Osteoblast (primary cell): ENCODE results near the gene NBPF20. TPM values are rescaled to one million over a fixed set of nuclear protein-coding genes. Genes with fewer than 3 reads are reported as not detected.
A peak's percentile ranks its signal among the peaks of the same experiment; 100 is the strongest.
"Not testable (repeated sequence)": the region's sequence is repeated elsewhere in the genome, so short reads cannot be mapped to it uniquely, and the experiment has no call there.

Source experiments
- DNase-seq: peaks from one replicate; pipeline ENCODE4 v3.0.0; 2011; ENCODE audit warnings: low spot score, mixed read lengths; ENCODE audit not compliant: insufficient read length; ENCODE audit errors: missing footprints
- H2AFZ ChIP-seq: 2 replicates; pipeline ENCODE4 v1.6.0; 2011; ENCODE audit warnings: mild to moderate bottlenecking, low read length
- H3K27ac ChIP-seq: 2 replicates; pipeline ENCODE4 v1.5.1; 2011; ENCODE audit warnings: mild to moderate bottlenecking, low read depth, low read length, moderate library complexity
- H3K27me3 ChIP-seq: 2 replicates; pipeline ENCODE4 v1.6.0; 2012; ENCODE audit warnings: mild to moderate bottlenecking, control low read depth, inconsistent platforms, low read length, moderate library complexity; ENCODE audit not compliant: insufficient read depth
- H3K36me3 ChIP-seq: 2 replicates; pipeline ENCODE4 v1.5.1; 2011; ENCODE audit warnings: mild to moderate bottlenecking, low read length, control low read depth, moderate library complexity; ENCODE audit not compliant: insufficient read depth
- H3K4me1 ChIP-seq: 2 replicates; pipeline ENCODE4 v1.5.1; 2011; ENCODE audit warnings: mild to moderate bottlenecking, low read length, control low read depth, moderate library complexity; ENCODE audit not compliant: insufficient read depth
- H3K4me2 ChIP-seq: 2 replicates; pipeline ENCODE4 v1.6.0; 2011; ENCODE audit warnings: mild to moderate bottlenecking, low read length; ENCODE audit not compliant: insufficient read depth
- H3K4me3 ChIP-seq: fragments of 200-600 bp; sonication (generic); 3 replicates; pipeline ENCODE4 v1.5.1; 2012; ENCODE audit warnings: mild to moderate bottlenecking, low read length, inconsistent platforms; ENCODE audit not compliant: insufficient read depth
- H3K79me2 ChIP-seq: 2 replicates; pipeline ENCODE4 v1.6.0; 2012; ENCODE audit warnings: mild to moderate bottlenecking, low read length, control low read depth, inconsistent platforms; ENCODE audit not compliant: insufficient read depth
- H3K9me3 ChIP-seq: 2 replicates; pipeline ENCODE4 v1.5.1; 2011; ENCODE audit warnings: low read depth, low read length, control low read depth
- H4K20me1 ChIP-seq: 2 replicates; pipeline ENCODE4 v1.6.0; 2012; ENCODE audit warnings: mild to moderate bottlenecking, low read length, control low read depth; ENCODE audit not compliant: insufficient read depth
- total RNA-seq: library from RNA; depleted of rRNA; stranded (reverse); fragments of >200 nt; gene quantifications from 2 replicates; pipeline ENCODE4 v1.2.3, GENCODE V29; 2012

The NBPF20 gene
- total RNA-seq, 1 donor, result 1.4 TPM

GRCh38 chr1:145431363-145432256, 6.2 kb upstream of the NBPF20 start:
- not testable (repeated sequence) for H3K36me3 ChIP-seq, H4K20me1 ChIP-seq, H3K27ac ChIP-seq, DNase-seq, H3K9me3 ChIP-seq, H3K4me1 ChIP-seq, H2AFZ ChIP-seq, H3K79me2 ChIP-seq, H3K4me2 ChIP-seq, H3K4me3 ChIP-seq
- H3K27me3 ChIP-seq, result peaks cover 29% of the 10 kb centered on the region

GRCh38 chr1:145430830-145431229, 5.4 kb upstream of the NBPF20 start:
- not testable (repeated sequence) for H2AFZ ChIP-seq, H3K4me3 ChIP-seq, H3K4me2 ChIP-seq, DNase-seq, H3K36me3 ChIP-seq, H4K20me1 ChIP-seq, H3K9me3 ChIP-seq, H3K79me2 ChIP-seq, H3K4me1 ChIP-seq, H3K27ac ChIP-seq
- H3K27me3 ChIP-seq, result peaks cover 29% of the 10 kb centered on the region

GRCh38 chr1:145429329-145429728, 3.9 kb upstream of the NBPF20 start:
- peak; percentile 1 for DNase-seq
- H4K20me1 ChIP-seq, H3K4me3 ChIP-seq, H3K4me2 ChIP-seq, H2AFZ ChIP-seq, H3K9me3 ChIP-seq, H3K27ac ChIP-seq, H3K36me3 ChIP-seq, H3K79me2 ChIP-seq, H3K4me1 ChIP-seq: not testable (repeated sequence)
- peaks cover 29% of the 10 kb centered on the region for H3K27me3 ChIP-seq

GRCh38 chr1:145424612-145425435, 579 bp downstream of the NBPF20 start:
- not testable (repeated sequence) for H3K27ac ChIP-seq

GRCh38 chr1:145415149-145415548, 10.3 kb downstream of the NBPF20 start:
- not testable (repeated sequence) for DNase-seq, H3K27ac ChIP-seq, H3K9me3 ChIP-seq, H3K4me1 ChIP-seq, H3K4me3 ChIP-seq, H3K27me3 ChIP-seq, H3K36me3 ChIP-seq, H3K4me2 ChIP-seq, H2AFZ ChIP-seq, H4K20me1 ChIP-seq, H3K79me2 ChIP-seq

More at GRCh38 chr1:145424612-145425435, 579 bp downstream of the NBPF20 start:
- peak overlapping the region; percentile 81 for H3K4me2 ChIP-seq
- not testable (repeated sequence) for H3K79me2 ChIP-seq, H4K20me1 ChIP-seq, H3K36me3 ChIP-seq, H3K4me1 ChIP-seq, H3K9me3 ChIP-seq
- peaks cover 23% of the 10 kb centered on the region for H3K27me3 ChIP-seq
- H2AFZ ChIP-seq, result peak overlapping the region; percentile 95
- H3K4me3 ChIP-seq, result peak overlapping the region; percentile 81
- peak; percentile 36 for DNase-seq

GRCh38 chr1:145407266-145407665, 18.1 kb downstream of the NBPF20 start:
- not testable (repeated sequence) for H4K20me1 ChIP-seq, H3K27ac ChIP-seq, H3K27me3 ChIP-seq, H2AFZ ChIP-seq, H3K36me3 ChIP-seq, H3K4me1 ChIP-seq, H3K9me3 ChIP-seq, H3K4me3 ChIP-seq, H3K4me2 ChIP-seq, H3K79me2 ChIP-seq, DNase-seq

- not testable (repeated sequence) for H3K27me3 ChIP-seq, H3K4me2 ChIP-seq, H3K4me1 ChIP-seq, H2AFZ ChIP-seq, H4K20me1 ChIP-seq, DNase-seq, H3K79me2 ChIP-seq, H3K36me3 ChIP-seq, H3K27ac ChIP-seq, H3K9me3 ChIP-seq, H3K4me3 ChIP-seq
Observed at GRCh38 chr1:145404949-145405348, 20.5 kb downstream of the NBPF20 start.

- not testable (repeated sequence) for H3K27me3 ChIP-seq, H3K27ac ChIP-seq, DNase-seq, H3K4me2 ChIP-seq, H4K20me1 ChIP-seq, H3K9me3 ChIP-seq, H3K4me3 ChIP-seq, H2AFZ ChIP-seq, H3K79me2 ChIP-seq, H3K4me1 ChIP-seq, H3K36me3 ChIP-seq
Observed at GRCh38 chr1:145400701-145401100, 24.7 kb downstream of the NBPF20 start.
